ENCODE measurements around the gene THSD4.

DNA sequence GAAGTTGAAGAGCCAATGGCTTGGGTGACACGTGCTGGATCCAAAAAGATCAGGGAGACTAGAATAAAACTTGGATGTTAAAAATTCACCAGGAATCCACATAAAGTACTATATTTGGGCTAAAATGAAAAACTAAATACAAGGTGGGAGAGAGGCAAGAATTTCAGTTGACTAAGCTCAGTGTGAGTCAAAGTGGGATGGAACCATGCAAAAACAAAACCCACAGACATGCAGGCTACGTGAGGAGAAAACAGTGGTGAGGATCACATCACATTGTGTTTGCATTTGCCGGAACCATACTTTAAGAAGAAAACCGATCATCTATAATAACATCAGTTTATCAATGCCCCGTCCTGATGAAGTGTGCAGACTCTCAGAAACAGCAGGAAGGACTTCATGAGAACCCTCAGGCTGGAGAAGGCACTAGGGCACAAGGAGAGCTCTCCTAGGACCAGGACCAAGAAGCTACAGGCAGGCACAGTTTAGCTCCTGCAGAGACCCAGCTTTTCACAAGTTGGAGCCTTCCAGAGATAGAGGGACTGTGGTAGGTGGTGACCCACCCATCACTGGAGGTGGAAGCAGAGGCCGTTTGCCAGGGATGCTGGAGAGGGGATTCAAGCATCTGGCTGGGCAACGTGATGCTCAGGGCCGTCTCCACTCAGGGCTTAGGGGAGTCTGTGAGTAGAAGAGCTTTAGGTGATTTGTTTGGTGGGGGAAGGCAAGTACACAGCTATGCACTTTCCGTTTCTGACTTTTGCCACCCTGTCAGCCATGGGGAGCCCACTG lies 666.1 kb downstream of the THSD4 start:
- TF ChIP-seq YY1 (IDR thresholded peaks at IDR 0.05; ENCODE audit: insufficient read depth, insufficient read length) (no peak), ZNF274 (IDR thresholded peaks at IDR 0.05; ENCODE audit: low read depth, low read length) (no peak)

All from NT2/D1 (cell line).